ENCODE data around the gene LAMA2.
"Not testable (repeated sequence)": the region's sequence is repeated elsewhere in the genome, so short reads cannot be mapped to it uniquely, and the experiment has no call there.

LAMA2 gene

GRCh38 chr6:129135451-129135850 lies 252.5 kb downstream of the LAMA2 start:
- Mint-ChIP-seq H3K9me3 (no peaks in the 10 kb centered on the region), H3K4me3 (no peak overlapping the region), H3K4me1 (no peaks in the 10 kb centered on the region), H3K27ac (no peak overlapping the region), H3K27me3 (peaks cover 7% of the 10 kb centered on the region)
- ATAC-seq (no peak), DNase-seq (no peak)

- Mint-ChIP-seq H3K9me3 (no peaks in the 10 kb centered on the region), H3K4me1 (no peaks in the 10 kb centered on the region), H3K27me3 (peaks cover 7% of the 10 kb centered on the region)
These were observed 253.8 kb downstream of the LAMA2 start for GRCh38 chr6:129136751-129137150.

GRCh38 chr6:129138739-129139405 lies 255.9 kb downstream of the LAMA2 start:
- ATAC-seq, result no peak
- Mint-ChIP-seq H3K4me1 (no peaks in the 10 kb centered on the region), H3K9me3 (no peaks in the 10 kb centered on the region), H3K4me3 (no peak overlapping the region), H3K27ac (no peak overlapping the region), H3K27me3 (peaks cover 7% of the 10 kb centered on the region)
- no peak for DNase-seq

More at GRCh38 chr6:129136751-129137150, 253.8 kb downstream of the LAMA2 start:
- no peak for ATAC-seq
- Mint-ChIP-seq H3K4me3 (no peak overlapping the region), H3K27ac (no peak overlapping the region)
- no peak for DNase-seq

- no peak for DNase-seq
- Mint-ChIP-seq H3K4me3 (no peak overlapping the region), H3K27me3 (no peaks in the 10 kb centered on the region), H3K27ac (no peak overlapping the region), H3K4me1 (no peaks in the 10 kb centered on the region), H3K9me3 (no peaks in the 10 kb centered on the region)
- no peak for ATAC-seq
These were observed 257.6 kb downstream of the LAMA2 start for GRCh38 chr6:129140526-129140925.

GRCh38 chr6:129141499-129141898 lies 258.6 kb downstream of the LAMA2 start:
- H3K9me3 Mint-ChIP-seq, result no peaks in the 10 kb centered on the region
- no peak overlapping the region for H3K4me3 Mint-ChIP-seq
- DNase-seq (no peak), ATAC-seq (no peak)
- no peaks in the 10 kb centered on the region for H3K27me3 Mint-ChIP-seq
- H3K27ac Mint-ChIP-seq, result no peak overlapping the region
- no peaks in the 10 kb centered on the region for H3K4me1 Mint-ChIP-seq

- Mint-ChIP-seq H3K4me1 (no peaks in the 10 kb centered on the region), H3K9me3 (no peaks in the 10 kb centered on the region), H3K27me3 (no peaks in the 10 kb centered on the region)
These were observed 264.0 kb downstream of the LAMA2 start for GRCh38 chr6:129146902-129147301.

GRCh38 chr6:129150507-129150906 lies 267.6 kb downstream of the LAMA2 start:
- Mint-ChIP-seq H3K4me3 (no peak overlapping the region), H3K27me3 (no peaks in the 10 kb centered on the region), H3K27ac (no peak overlapping the region), H3K4me1 (no peaks in the 10 kb centered on the region), H3K9me3 (no peaks in the 10 kb centered on the region)
- ATAC-seq, result no peak
- no peak for DNase-seq

More at GRCh38 chr6:129146902-129147301, 264.0 kb downstream of the LAMA2 start:
- Mint-ChIP-seq H3K27ac (no peak overlapping the region), H3K4me3 (no peak overlapping the region)
- DNase-seq, result no peak
- no peak for ATAC-seq

- ATAC-seq (no peak), DNase-seq (no peak)
- H3K9me3 Mint-ChIP-seq, result no peaks in the 10 kb centered on the region
- no peaks in the 10 kb centered on the region for H3K27me3 Mint-ChIP-seq
- H3K4me1 Mint-ChIP-seq, result no peaks in the 10 kb centered on the region
- H3K4me3 Mint-ChIP-seq, result no peak overlapping the region
- H3K27ac Mint-ChIP-seq, result no peak overlapping the region
These were observed 270.3 kb downstream of the LAMA2 start for GRCh38 chr6:129153257-129153656.

- not testable (repeated sequence) for H3K9me3 Mint-ChIP-seq, DNase-seq, ATAC-seq, H3K4me3 Mint-ChIP-seq, H3K27me3 Mint-ChIP-seq, H3K27ac Mint-ChIP-seq, H3K4me1 Mint-ChIP-seq
These were observed 276.3 kb downstream of the LAMA2 start for GRCh38 chr6:129159242-129159641.

- no peak for DNase-seq
- Mint-ChIP-seq H3K4me3 (no peak overlapping the region), H3K9me3 (no peaks in the 10 kb centered on the region), H3K4me1 (no peaks in the 10 kb centered on the region), H3K27me3 (no peaks in the 10 kb centered on the region), H3K27ac (no peak overlapping the region)
- no peak for ATAC-seq
These were observed 279.7 kb downstream of the LAMA2 start for GRCh38 chr6:129162605-129163004.

- Mint-ChIP-seq H3K9me3 (no peaks in the 10 kb centered on the region), H3K27ac (no peak overlapping the region), H3K27me3 (no peaks in the 10 kb centered on the region), H3K4me1 (no peaks in the 10 kb centered on the region), H3K4me3 (no peak overlapping the region)
- no peak for ATAC-seq
- no peak for DNase-seq
These were observed 280.6 kb downstream of the LAMA2 start for GRCh38 chr6:129163551-129163950.

- no peak overlapping the region for H3K27ac Mint-ChIP-seq
- H3K4me3 Mint-ChIP-seq, result no peak overlapping the region
- no peak for ATAC-seq
- DNase-seq, result no peak
- H3K4me1 Mint-ChIP-seq, result no peaks in the 10 kb centered on the region
- H3K27me3 Mint-ChIP-seq, result no peaks in the 10 kb centered on the region
- H3K9me3 Mint-ChIP-seq, result no peaks in the 10 kb centered on the region
These were observed 281.1 kb downstream of the LAMA2 start for GRCh38 chr6:129164032-129164431.

- H3K27ac Mint-ChIP-seq, result not testable (repeated sequence)
These were observed 289.5 kb downstream of the LAMA2 start for GRCh38 chr6:129172279-129172995.

GRCh38 chr6:129175066-129175465 lies 292.1 kb downstream of the LAMA2 start:
- Mint-ChIP-seq H3K27me3 (peaks cover 30% of the 10 kb centered on the region), H3K4me1 (no peaks in the 10 kb centered on the region), H3K4me3 (no peak overlapping the region), H3K27ac (no peak overlapping the region), H3K9me3 (peaks cover 0 to 5% of the 10 kb centered on the region in 2 donors)
- ATAC-seq (no peak), DNase-seq (no peak)

More at GRCh38 chr6:129172279-129172995, 289.5 kb downstream of the LAMA2 start:
- not testable (repeated sequence) for H3K9me3 Mint-ChIP-seq, ATAC-seq, H3K4me1 Mint-ChIP-seq, DNase-seq
- Mint-ChIP-seq H3K4me3 (peak overlapping the region in 1 of 2 donors; percentile 42), H3K27me3 (peaks cover 24% of the 10 kb centered on the region)

- DNase-seq, result no peak
- H3K9me3 Mint-ChIP-seq, result peaks cover 0 to 5% of the 10 kb centered on the region in 2 donors
- peaks cover 29% of the 10 kb centered on the region for H3K27me3 Mint-ChIP-seq
- H3K4me3 Mint-ChIP-seq, result no peak overlapping the region
- H3K4me1 Mint-ChIP-seq, result no peaks in the 10 kb centered on the region
- ATAC-seq, result no peak
- no peak overlapping the region for H3K27ac Mint-ChIP-seq
These were observed 294.9 kb downstream of the LAMA2 start for GRCh38 chr6:129177801-129178200.

GRCh38 chr6:129179283-129179682 lies 296.3 kb downstream of the LAMA2 start:
- ATAC-seq (no peak), DNase-seq (no peak)
- Mint-ChIP-seq H3K27ac (no peak overlapping the region), H3K4me1 (no peaks in the 10 kb centered on the region), H3K9me3 (no peaks in the 10 kb centered on the region), H3K27me3 (peaks cover 21% of the 10 kb centered on the region), H3K4me3 (no peak overlapping the region)
